ENCODE data around the gene TOB1. TPM values are rescaled to one million over a fixed set of nuclear protein-coding genes. Genes with fewer than 3 reads are reported as not detected.

The TOB1 gene
- total RNA-seq, 4 donors from 2014 or later, result 151 to 255 (median 174) TPM

GRCh38 chr17:50834429-50835300 is 31.5 kb downstream of the TOB1 start:
- no peak overlapping the region for H3K27ac ChIP-seq
- peaks cover 13% of the 10 kb centered on the region for H3K4me1 ChIP-seq
- peak; percentile 56 to 76 for DNase-seq (ENCODE audit: low spot score in 2 of 2)
- H3K36me3 ChIP-seq, result no peaks in the 10 kb centered on the region
- peak overlapping the region; percentile 6 for H3K4me3 ChIP-seq
- TF ChIP-seq EP300 (IDR thresholded peaks at IDR 0.05) (no peak), POLR2A (IDR thresholded peaks at IDR 0.05) (no peak), POLR2AphosphoS5 (IDR thresholded peaks at IDR 0.05) (no peak)
- TF ChIP-seq, protein P1, sequence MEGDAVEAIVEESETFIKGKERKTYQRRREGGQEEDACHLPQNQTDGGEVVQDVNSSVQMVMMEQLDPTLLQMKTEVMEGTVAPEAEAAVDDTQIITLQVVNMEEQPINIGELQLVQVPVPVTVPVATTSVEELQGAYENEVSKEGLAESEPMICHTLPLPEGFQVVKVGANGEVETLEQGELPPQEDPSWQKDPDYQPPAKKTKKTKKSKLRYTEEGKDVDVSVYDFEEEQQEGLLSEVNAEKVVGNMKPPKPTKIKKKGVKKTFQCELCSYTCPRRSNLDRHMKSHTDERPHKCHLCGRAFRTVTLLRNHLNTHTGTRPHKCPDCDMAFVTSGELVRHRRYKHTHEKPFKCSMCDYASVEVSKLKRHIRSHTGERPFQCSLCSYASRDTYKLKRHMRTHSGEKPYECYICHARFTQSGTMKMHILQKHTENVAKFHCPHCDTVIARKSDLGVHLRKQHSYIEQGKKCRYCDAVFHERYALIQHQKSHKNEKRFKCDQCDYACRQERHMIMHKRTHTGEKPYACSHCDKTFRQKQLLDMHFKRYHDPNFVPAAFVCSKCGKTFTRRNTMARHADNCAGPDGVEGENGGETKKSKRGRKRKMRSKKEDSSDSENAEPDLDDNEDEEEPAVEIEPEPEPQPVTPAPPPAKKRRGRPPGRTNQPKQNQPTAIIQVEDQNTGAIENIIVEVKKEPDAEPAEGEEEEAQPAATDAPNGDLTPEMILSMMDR (IDR thresholded peaks at IDR 0.05), result no peak
- 81% methylated on average over 27 of the region's 38 CpGs for WGBS
- H3K27me3 ChIP-seq, result peaks cover 17% of the 10 kb centered on the region
- H3K9me3 ChIP-seq, result no peaks in the 10 kb centered on the region

DNA sequence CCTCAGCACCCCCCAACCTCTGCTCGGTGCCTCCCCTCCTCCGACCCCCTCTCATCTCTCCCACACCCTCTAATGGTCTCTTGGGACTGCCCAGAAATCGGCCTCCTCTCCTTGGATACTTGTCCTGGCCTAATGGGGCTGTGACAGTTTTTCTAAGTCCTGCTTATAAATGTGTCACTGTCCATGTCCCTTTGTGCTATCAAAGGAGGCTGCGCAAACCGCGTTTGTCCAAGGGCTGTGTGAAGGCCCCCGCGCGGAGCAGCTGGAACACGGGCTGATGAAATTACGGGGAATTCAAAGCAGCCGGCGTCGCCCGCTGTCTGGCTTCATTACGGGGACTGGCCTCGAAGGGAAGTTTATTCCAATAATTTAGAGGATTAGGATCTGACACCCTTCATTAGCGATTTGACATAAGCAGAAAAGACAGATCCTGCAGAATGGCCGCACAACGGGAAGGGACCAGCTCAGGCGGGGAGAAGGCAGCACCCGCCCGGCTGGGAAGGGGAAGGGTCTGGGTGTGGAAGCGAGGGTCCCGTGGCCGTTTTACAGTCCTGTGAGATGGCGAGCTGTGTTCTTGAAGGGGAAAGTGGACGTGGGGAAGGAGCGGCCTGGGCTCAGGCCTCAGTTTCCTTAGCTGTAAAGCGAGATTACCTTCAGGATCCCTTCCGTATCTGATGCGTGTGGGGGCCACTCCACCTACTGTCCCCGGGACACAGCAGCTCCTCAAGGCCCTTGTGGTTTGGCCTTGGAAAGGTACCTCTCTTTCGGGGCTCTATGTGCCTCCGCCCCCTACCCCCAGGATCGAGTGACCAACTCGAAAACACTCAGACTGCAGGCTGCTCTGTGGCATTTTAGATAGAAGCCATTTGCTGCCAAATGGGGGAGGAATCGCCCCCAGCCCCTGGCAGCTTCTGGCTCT is 32.4 kb downstream of the TOB1 start:
- Histone ChIP-seq H3K27ac (no peak overlapping the region), H3K9me3 (no peaks in the 10 kb centered on the region), H3K36me3 (no peaks in the 10 kb centered on the region), H3K4me1 (peaks cover 13% of the 10 kb centered on the region), H3K4me3 (no peak overlapping the region), H3K27me3 (peaks cover 17% of the 10 kb centered on the region)
- WGBS, result 88% methylated on average over 37 of the region's 38 CpGs
- peak in 1 of 2 donors; percentile 53 for DNase-seq (ENCODE audit: low spot score in 2 of 2)
- TF ChIP-seq POLR2A (IDR thresholded peaks at IDR 0.05), result no peak
- no peak for TF ChIP-seq EP300 (IDR thresholded peaks at IDR 0.05)
- TF ChIP-seq, protein P1 (IDR thresholded peaks at IDR 0.05), result no peak
- no peak for TF ChIP-seq POLR2AphosphoS5 (IDR thresholded peaks at IDR 0.05)

GRCh38 chr17:50832864-50833381 is 33.2 kb downstream of the TOB1 start:
- peaks cover 13% of the 10 kb centered on the region for H3K4me1 ChIP-seq
- H3K27me3 ChIP-seq, result peaks cover 17% of the 10 kb centered on the region
- TF ChIP-seq, protein P1 (IDR thresholded peaks at IDR 0.05), result no peak
- no peak for TF ChIP-seq POLR2A (IDR thresholded peaks at IDR 0.05)
- TF ChIP-seq POLR2AphosphoS5 (IDR thresholded peaks at IDR 0.05), result no peak
- TF ChIP-seq EP300 (IDR thresholded peaks at IDR 0.05), result no peak
- H3K27ac ChIP-seq, result no peak overlapping the region
- no peak overlapping the region for H3K4me3 ChIP-seq
- H3K9me3 ChIP-seq, result no peaks in the 10 kb centered on the region
- DNase-seq (ENCODE audit: low spot score in 2 of 2), result no peak
- 100% methylated on average over 1 of the region's 13 CpGs for WGBS
- no peaks in the 10 kb centered on the region for H3K36me3 ChIP-seq

DNA sequence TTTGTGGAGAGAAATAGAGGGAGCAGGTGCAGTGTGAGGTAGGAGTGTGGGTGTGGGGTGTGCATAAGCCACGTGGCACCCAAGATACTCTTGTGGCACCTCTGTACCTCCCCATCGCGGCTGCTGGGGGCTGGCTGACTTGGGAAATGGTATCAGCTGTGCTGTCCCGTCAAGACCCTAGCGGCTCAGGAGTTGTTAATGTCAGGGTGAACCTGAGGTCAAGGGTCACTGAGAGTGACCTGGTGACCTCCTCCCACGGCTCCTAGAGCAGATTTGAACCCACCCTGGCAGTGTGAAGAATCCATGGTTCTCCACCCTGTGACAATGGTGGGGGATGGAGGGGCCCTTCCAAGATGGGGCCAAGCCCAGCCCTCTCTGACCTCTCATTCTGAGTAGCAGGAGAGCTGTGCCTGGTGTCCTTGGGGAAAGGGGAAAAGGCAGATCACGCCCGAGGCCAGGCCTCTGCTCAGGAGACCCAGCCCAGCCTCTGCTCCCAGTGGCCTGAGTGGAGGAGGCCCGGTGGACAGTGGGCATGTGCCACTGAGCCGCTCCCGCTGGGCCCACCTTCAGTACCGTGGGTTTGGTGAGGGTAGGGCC is 33.8 kb downstream of the TOB1 start:
- no peak for DNase-seq (ENCODE audit: low spot score in 2 of 2)
- TF ChIP-seq, protein P1 (IDR thresholded peaks at IDR 0.05), result no peak
- TF ChIP-seq POLR2A (IDR thresholded peaks at IDR 0.05) (no peak), EP300 (IDR thresholded peaks at IDR 0.05) (no peak), POLR2AphosphoS5 (IDR thresholded peaks at IDR 0.05) (no peak)
- Histone ChIP-seq H3K4me3 (no peak overlapping the region), H3K9me3 (no peaks in the 10 kb centered on the region), H3K27ac (no peak overlapping the region), H3K27me3 (peaks cover 17% of the 10 kb centered on the region), H3K4me1 (peaks cover 13% of the 10 kb centered on the region), H3K36me3 (no peaks in the 10 kb centered on the region)
- WGBS, result 70% methylated on average over 7 of the region's 12 CpGs
